Stimulated activated CD4-positive, alpha-beta T cell treated with anti-CD3 and anti-CD28 coated beads, Interleukin-12 subunit alpha, Interleukin-12 subunit beta, amount 100 ng/mL, for 48 hours (primary cell): ENCODE measurements around the gene TCP1.
A peak's percentile ranks its signal among the peaks of the same experiment; 100 is the strongest.
"Not testable (repeated sequence)": the region's sequence is repeated elsewhere in the genome, so short reads cannot be mapped to it uniquely, and the experiment has no call there.

Source experiments
- DNase-seq, 3 donors: peaks; one replicate each; pipeline ENCODE4 v3.0.0-alpha.2; 2020; ENCODE audit warnings: low read depth in 2 of 3, low spot score in 1 of 3

The TCP1 gene

GRCh38 chr6:159789377-159790148, at the start of gene TCP1:
TSS of gene TCP1 (minus strand) at chr6:159789602. CDS start at chr6:159789468, 134 bp downstream.
- DNase-seq: peak; percentile 97 to 99 (median 99)

GRCh38 chr6:159838020-159838744, 48.8 kb upstream of the TCP1 start:
- DNase-seq: no peak

- DNase-seq: no peak
Observed at GRCh38 chr6:159837511-159837910, 48.1 kb upstream of the TCP1 start.

- DNase-seq: no peak
Observed at GRCh38 chr6:159836718-159837490, 47.5 kb upstream of the TCP1 start.

- DNase-seq: no peak
Observed at GRCh38 chr6:159833997-159834603, 44.7 kb upstream of the TCP1 start.

GRCh38 chr6:159833556-159833955, 44.2 kb upstream of the TCP1 start:
- no peak for DNase-seq

GRCh38 chr6:159832946-159833345, 43.5 kb upstream of the TCP1 start:
- DNase-seq: no peak

- no peak for DNase-seq
Observed at GRCh38 chr6:159831373-159831679, 41.9 kb upstream of the TCP1 start.

- no peak for DNase-seq
Observed at GRCh38 chr6:159830501-159831372, 41.3 kb upstream of the TCP1 start.

- DNase-seq: no peak
Observed at GRCh38 chr6:159829526-159829925, 40.1 kb upstream of the TCP1 start.

- no peak for DNase-seq
Observed at GRCh38 chr6:159828074-159828473, 38.7 kb upstream of the TCP1 start.

GRCh38 chr6:159826968-159827647, 37.7 kb upstream of the TCP1 start:
- no peak for DNase-seq

- DNase-seq: no peak
Observed at GRCh38 chr6:159826004-159826403, 36.6 kb upstream of the TCP1 start.

- DNase-seq: not testable (repeated sequence)
Observed at GRCh38 chr6:159824690-159825089, 35.3 kb upstream of the TCP1 start.

GRCh38 chr6:159823953-159824352, 34.6 kb upstream of the TCP1 start:
- DNase-seq: no peak

- DNase-seq: no peak
Observed at GRCh38 chr6:159821726-159822125, 32.3 kb upstream of the TCP1 start.

- DNase-seq: no peak
Observed at GRCh38 chr6:159821122-159821521, 31.7 kb upstream of the TCP1 start.

- peak in 2 of 3 donors; percentile 7 to 15 for DNase-seq
Observed at GRCh38 chr6:159819932-159820640, 30.7 kb upstream of the TCP1 start.

GRCh38 chr6:159819098-159819497, 29.7 kb upstream of the TCP1 start:
- no peak for DNase-seq
